Rectal smooth muscle tissue (tissue), 1 donor: Measurements from ENCODE around the gene PNPO.
A peak's percentile ranks its signal among the peaks of the same experiment; 100 is the strongest.

ENCODE experiments used
- H3K27ac ChIP-seq: one replicate; pipeline ENCODE4 v1.7.0; 2013; ENCODE audit warnings: low read depth, low read length, inconsistent platforms
- H3K27me3 ChIP-seq: one replicate; pipeline ENCODE4 v1.7.0; 2013; ENCODE audit warnings: low read length; ENCODE audit not compliant: control insufficient read depth, insufficient read depth
- H3K36me3 ChIP-seq: one replicate; pipeline ENCODE4 v1.7.0; 2013; ENCODE audit warnings: low read length; ENCODE audit not compliant: control insufficient read depth, insufficient read depth
- H3K4me1 ChIP-seq: one replicate; pipeline ENCODE4 v1.7.0; 2013; ENCODE audit warnings: low read length; ENCODE audit not compliant: control insufficient read depth, insufficient read depth
- H3K4me3 ChIP-seq: one replicate; pipeline ENCODE4 v1.7.0; 2013; ENCODE audit warnings: low read length
- H3K9ac ChIP-seq: one replicate; pipeline ENCODE4 v1.7.0; 2013; ENCODE audit warnings: low read length

The PNPO gene

GRCh38 chr17:47941246-47942095 is at the start of gene PNPO:
Gene PNPO (plus strand): TSS chr17:47941571. CDS start chr17:47941676, 105 bp downstream.
- Histone ChIP-seq H3K36me3 (peaks cover 3% of the 10 kb centered on the region), H3K4me3 (peak within 1 kb of the TSS; percentile 80), H3K4me1 (peaks cover 4% of the 10 kb centered on the region), H3K27me3 (no peaks in the 10 kb centered on the region), H3K27ac (peak within 1 kb of the TSS; percentile 64), H3K9ac (peak within 1 kb of the TSS; percentile 61)

- Histone ChIP-seq H3K4me1 (peaks cover 12% of the 10 kb centered on the region), H3K27me3 (no peaks in the 10 kb centered on the region), H3K9ac (peak overlapping the region; percentile 84), H3K36me3 (no peaks in the 10 kb centered on the region), H3K4me3 (peak overlapping the region; percentile 88), H3K27ac (peak overlapping the region; percentile 96)
Observed at GRCh38 chr17:47894498-47895346, 46.6 kb upstream of the PNPO start.

GRCh38 chr17:47895347-47895855 is 46.0 kb upstream of the PNPO start:
- Histone ChIP-seq H3K4me3 (peak overlapping the region; percentile 88), H3K9ac (peak overlapping the region; percentile 84), H3K27me3 (no peaks in the 10 kb centered on the region), H3K36me3 (no peaks in the 10 kb centered on the region), H3K27ac (peak overlapping the region; percentile 96), H3K4me1 (peaks cover 12% of the 10 kb centered on the region)

DNA sequence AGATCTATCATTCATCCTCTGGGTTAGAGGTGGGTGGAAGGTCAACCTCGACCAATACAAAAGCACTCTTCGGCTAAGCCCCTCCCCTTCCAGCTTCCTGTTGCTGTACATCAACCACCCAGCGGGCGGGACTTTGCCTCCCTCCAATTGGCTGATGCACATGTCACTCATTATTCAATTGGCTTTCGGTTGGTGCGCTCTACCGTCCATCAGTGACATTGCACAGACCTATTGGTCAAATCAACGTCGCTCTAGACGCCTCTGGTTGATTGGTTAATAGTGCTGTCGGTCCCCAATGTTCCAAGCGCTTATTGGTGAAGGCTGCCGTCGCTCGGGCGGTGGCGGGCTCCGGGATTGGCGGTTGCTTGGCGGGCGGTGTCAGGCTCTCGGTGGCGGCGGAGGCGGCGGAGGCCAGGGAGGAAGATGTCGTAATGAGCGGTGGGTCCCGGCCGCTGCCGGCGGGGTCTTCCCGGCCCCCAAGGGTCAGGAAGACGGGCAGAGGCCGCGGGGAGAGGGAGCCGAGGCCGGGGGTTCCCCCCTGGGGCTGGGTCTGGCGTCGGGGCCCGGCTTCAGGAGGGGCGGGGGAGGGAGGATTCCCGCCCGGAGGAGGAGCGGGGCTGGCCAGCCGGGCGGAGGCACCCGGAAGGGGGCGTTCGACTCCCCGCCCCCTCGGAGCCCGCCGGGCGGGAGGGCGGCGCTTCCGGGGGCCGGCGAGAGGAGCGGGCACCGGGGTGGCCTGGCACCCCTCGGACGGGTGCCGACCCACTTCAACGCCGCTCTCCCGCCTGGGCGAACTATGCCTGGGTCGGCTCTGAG is 45.3 kb upstream of the PNPO start, which contains the start of gene SP2:
SP2 (plus strand) TSS at position 381 of the 816 bp plus-strand sequence; CDS start at position 432, 51 bp downstream.
- Histone ChIP-seq H3K27me3 (no peaks in the 10 kb centered on the region), H3K4me1 (peaks cover 12% of the 10 kb centered on the region), H3K36me3 (no peaks in the 10 kb centered on the region), H3K9ac (peak within 1 kb of the TSS; percentile 96), H3K27ac (peak within 1 kb of the TSS; percentile 98), H3K4me3 (peak within 1 kb of the TSS; percentile 97)

DNA sequence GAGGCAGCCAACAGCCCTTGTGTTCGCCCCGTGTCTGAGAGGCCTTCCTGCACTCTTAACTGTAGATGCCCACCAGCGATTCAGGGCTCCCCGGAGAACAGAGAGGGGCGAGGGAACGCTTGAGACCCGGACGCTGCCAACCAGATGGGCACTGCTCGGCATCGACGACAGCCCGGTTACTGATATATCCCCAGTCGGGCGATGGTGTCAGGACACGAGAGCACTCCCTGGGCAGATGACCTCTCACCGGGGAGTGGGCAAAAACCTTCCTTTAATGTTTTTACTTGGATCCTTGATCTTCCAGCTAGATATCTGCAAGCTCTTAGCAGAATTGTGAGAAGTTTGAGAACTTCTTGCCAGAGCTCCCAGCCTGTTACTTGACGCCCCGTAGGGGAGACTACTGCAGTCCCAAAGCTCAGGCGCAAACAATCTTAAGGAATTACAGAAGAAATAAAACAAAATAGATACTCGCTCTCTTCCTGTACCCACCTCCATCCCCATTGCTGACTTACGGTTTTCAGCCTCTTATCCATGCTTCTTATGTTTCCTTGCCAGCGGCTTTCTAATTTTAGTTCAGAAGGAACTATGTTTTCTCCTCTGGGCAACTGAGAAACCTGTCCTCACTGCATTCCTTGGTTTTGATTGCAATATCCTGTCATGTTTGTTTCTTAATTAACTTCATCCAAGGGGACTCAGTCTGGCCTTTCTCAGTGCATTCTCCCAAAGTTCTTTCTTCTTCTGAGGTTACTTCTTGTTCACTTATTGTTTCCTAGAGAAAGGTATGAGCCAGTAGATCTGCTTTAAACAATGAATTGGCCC is 44.5 kb upstream of the PNPO start:
- peak overlapping the region; percentile 98 for H3K27ac ChIP-seq
- peak overlapping the region; percentile 96 for H3K9ac ChIP-seq
- H3K4me3 ChIP-seq = peak overlapping the region; percentile 97
- no peaks in the 10 kb centered on the region for H3K27me3 ChIP-seq
- no peaks in the 10 kb centered on the region for H3K36me3 ChIP-seq
- H3K4me1 ChIP-seq = peaks cover 12% of the 10 kb centered on the region

DNA sequence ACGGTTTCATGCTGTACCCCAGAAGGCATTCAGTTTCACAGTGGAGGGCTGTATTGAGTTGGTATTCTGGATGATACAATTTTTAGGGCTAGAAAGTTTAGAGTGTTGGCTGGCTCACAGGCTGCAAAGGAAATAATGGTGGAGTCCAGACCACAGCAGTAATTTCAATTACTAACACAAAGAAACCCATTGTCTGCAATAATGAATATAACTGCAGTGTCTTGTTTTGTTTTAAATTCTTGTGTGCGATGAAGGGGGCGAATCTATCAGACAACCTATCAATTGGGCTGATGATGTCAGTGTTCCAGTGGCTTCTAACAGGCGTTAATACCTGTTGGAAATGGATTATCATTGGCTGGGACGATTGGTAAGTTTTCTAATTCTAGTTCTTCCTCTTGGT is 43.8 kb upstream of the PNPO start:
- H3K4me3 ChIP-seq = peak overlapping the region; percentile 97
- no peaks in the 10 kb centered on the region for H3K36me3 ChIP-seq
- H3K27ac ChIP-seq = peak overlapping the region; percentile 98
- H3K27me3 ChIP-seq = no peaks in the 10 kb centered on the region
- H3K9ac ChIP-seq = no peak overlapping the region
- peaks cover 12% of the 10 kb centered on the region for H3K4me1 ChIP-seq

DNA sequence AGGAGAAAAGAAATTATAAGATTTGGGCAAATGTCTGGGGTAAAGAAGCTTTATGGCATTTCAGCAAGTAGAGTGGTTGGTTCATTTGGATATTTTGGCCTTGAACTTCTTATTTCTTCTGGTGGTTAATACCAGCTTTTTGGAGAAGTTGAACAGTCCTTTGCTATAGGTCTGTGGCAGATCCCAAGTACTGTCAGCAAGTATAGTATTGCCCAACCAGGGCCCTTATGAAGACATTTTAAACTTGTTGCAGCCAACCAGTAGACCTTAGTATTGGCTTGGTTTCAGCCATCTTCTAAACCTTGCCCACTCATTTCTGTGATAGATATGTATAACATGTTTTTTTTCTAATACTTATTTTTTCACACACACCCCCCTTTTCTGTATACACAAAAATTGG is 43.1 kb upstream of the PNPO start:
- Histone ChIP-seq H3K4me3 (no peak overlapping the region), H3K36me3 (no peaks in the 10 kb centered on the region), H3K27ac (peak overlapping the region; percentile 12), H3K4me1 (peaks cover 12% of the 10 kb centered on the region), H3K27me3 (no peaks in the 10 kb centered on the region), H3K9ac (no peak overlapping the region)

- Histone ChIP-seq H3K27ac (no peak overlapping the region), H3K4me3 (no peak overlapping the region), H3K36me3 (no peaks in the 10 kb centered on the region), H3K27me3 (no peaks in the 10 kb centered on the region), H3K9ac (no peak overlapping the region), H3K4me1 (peaks cover 17% of the 10 kb centered on the region)
Observed at GRCh38 chr17:47899643-47900042, 41.7 kb upstream of the PNPO start.

DNA sequence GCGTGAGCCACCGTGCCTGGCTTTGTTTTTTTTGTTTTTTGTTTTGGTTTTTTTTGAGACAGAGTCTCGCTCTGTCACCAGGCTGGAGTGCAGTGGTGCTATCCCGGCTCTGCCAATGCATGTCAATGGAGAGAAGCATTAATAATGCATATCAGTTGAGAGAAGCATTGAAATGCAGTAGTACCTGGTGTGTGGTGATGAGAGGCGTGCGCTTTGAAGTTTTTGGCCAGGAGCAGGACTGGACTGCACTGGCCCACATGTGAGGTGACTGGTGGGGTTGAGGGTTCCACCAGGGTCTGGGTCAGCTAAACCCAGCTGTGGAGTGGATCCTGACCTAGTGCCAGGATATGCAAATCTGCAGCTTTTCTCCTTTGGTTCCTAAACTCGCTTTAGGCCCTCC is 39.9 kb upstream of the PNPO start:
- Histone ChIP-seq H3K4me1 (peaks cover 32% of the 10 kb centered on the region), H3K9ac (no peak overlapping the region), H3K27me3 (no peaks in the 10 kb centered on the region), H3K27ac (no peak overlapping the region), H3K36me3 (no peaks in the 10 kb centered on the region), H3K4me3 (no peak overlapping the region)

DNA sequence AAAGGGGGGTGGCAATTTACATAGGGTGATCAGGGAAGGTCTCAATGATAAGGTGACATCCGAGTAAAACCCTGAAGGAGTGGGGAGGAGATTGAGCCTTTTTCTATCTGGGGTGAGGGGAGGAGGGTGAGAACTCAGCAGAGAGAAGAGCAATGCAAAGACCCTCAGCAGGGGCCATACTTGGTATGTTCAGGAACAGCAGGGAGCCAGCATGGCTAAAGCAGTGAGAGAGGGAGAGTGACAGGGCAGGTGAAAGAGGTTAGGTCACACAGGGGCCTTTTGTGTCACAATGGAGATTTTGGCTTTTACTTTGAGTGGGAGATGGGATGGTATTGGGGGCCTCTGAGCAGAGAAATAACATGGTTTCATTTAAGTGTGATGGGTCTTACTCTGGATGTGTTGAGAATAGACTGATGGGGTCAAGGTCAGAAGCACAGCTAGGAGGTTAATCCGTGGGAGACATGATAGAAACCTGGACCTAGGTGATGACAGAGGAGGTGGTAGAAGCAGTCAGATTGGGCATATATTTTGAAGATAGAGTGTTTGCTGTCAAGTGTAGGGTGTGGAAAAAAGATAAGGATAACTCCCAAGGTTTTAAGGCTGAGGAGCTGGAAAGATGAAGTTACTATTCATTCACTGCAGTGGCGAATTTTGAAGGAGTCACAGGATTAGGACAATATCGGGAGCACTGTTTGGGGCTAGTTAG is 39.2 kb upstream of the PNPO start:
- Histone ChIP-seq H3K4me3 (no peak overlapping the region), H3K27ac (no peak overlapping the region), H3K4me1 (peaks cover 36% of the 10 kb centered on the region), H3K9ac (no peak overlapping the region), H3K36me3 (no peaks in the 10 kb centered on the region), H3K27me3 (no peaks in the 10 kb centered on the region)
